ENCODE measurements around the gene LTB4R.
A peak's percentile ranks its signal among the peaks of the same experiment; 100 is the strongest.

Gene LTB4R

DNA sequence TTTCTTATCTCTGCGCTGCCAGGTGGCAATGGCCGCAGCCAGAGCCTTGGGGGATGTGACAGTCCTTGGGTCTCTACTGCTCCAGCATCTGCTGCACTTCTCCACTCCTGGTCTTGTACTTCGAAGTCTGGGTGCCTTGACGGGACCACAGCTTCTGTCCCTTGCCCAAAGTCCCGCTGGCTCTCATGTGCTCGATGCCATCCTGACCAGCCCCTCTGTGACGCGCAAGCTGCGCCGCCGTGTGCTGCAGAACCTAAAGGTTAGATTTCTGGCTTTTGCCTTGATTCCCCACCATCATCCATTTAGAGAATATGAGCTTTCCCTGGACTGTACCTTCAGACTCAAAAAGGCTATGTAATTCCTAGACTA, 7.3 kb upstream of the LTB4R start:
- DNase-seq (ENCODE audit: low spot score) = no peak

GRCh38 chr14:24307156-24307574, 4.1 kb upstream of the LTB4R start:
- DNase-seq (ENCODE audit: low spot score) = no peak

GRCh38 chr14:24307575-24308341, 3.5 kb upstream of the LTB4R start, which contains the start of gene CIDEB:
Gene CIDEB (minus strand): TSS chr14:24307977. CDS start chr14:24307858, 119 bp downstream.
- DNase-seq (ENCODE audit: low spot score) = peak; percentile 80

DNA sequence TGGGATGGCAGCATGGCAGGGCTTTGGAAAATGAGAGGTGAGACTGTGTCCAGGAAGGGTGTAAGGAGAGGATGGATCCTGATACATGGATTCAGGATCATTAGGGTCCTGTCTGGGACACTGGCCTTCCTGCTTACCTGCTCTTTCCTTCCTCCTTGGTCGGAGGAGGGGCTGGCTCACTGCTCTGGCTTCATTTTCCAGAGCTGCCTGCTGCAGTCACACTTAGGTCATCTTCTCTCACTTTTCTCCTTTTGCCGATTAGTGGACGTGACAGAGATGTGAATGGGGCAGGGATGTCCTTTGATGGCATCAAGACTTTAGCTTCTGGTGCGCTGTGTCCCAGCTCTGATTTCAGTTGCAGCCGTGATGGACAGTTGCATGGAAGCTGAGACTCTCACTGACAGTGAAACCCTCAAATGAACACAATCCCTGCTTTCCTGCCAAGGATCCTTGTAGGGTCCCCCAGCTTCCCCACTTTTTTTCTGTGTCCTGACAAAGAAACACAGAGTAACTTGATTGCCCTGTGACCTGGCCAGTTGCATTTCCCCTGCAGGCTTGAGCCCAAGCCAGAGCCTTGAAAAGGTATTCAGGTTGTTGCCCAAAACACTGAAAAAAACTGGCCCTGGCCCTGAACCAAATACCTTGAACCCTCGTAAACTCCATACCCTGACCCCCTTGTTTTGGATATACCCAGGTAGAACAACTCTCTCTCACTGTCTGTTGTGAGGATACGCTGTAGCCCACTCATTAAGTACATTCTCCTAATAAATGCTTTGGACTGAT, 2.8 kb upstream of the LTB4R start:
- DNase-seq (ENCODE audit: low spot score) = no peak

DNA sequence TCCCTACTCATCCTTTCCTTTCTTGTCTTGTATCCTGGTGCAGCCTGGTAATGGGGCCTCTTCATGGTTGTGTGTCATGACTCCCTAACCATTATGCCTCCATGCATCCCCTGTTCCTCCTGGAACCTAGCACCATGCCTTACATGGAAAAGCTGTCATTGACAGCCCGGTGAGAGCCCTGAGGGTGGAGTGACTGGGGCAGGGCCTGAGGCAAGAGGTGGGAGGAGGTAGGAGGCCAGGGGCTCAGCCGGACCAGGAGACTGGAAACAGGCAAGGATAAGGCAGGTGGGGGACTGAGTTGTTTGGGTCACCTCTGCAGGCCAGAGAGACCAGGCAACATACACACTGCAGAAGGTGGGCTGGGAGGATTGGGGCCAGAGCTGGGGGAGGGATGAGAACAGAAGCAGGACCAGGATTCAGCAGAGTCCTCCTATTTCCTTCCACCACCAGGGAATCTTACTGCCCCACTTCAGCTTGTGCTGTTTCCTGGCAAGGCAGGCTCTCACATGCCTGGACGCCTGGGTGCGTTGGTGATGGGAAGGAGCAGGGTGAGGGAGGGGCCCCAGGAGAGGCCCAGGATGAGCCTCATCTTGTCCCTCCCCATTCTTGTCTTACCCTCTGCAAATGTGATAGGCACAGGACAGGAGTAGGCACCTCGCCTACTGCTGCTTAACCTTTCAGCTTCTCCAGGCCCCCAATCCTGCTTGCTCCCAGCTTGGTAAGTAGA, 1.6 kb upstream of the LTB4R start, which contains the start of gene LTB4R2:
Gene LTB4R2 (plus strand): TSS at position 603 of the 727 bp plus-strand sequence. CDS start 525 bp downstream, outside the sequence.
- no peak for DNase-seq (ENCODE audit: low spot score)

DNA sequence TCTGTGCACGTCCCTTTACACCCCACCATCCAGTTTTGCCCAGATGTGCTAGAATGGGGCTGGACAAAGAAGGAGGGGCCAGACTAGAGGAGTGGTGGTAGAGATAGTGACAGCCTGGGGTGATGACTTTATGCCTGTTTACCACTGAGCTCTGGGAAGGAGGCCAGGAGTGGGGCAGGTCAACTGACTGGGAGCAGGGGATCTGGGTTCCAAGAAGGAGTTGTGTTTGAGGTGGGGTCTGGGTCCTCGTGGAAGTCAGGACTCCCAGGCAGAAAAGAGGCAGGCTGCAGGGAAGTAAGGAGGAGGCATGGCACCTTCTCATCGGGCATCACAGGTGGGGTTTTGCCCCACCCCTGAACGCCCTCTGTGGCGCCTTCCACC, 1.0 kb upstream of the LTB4R start:
- no peak for DNase-seq (ENCODE audit: low spot score)

DNA sequence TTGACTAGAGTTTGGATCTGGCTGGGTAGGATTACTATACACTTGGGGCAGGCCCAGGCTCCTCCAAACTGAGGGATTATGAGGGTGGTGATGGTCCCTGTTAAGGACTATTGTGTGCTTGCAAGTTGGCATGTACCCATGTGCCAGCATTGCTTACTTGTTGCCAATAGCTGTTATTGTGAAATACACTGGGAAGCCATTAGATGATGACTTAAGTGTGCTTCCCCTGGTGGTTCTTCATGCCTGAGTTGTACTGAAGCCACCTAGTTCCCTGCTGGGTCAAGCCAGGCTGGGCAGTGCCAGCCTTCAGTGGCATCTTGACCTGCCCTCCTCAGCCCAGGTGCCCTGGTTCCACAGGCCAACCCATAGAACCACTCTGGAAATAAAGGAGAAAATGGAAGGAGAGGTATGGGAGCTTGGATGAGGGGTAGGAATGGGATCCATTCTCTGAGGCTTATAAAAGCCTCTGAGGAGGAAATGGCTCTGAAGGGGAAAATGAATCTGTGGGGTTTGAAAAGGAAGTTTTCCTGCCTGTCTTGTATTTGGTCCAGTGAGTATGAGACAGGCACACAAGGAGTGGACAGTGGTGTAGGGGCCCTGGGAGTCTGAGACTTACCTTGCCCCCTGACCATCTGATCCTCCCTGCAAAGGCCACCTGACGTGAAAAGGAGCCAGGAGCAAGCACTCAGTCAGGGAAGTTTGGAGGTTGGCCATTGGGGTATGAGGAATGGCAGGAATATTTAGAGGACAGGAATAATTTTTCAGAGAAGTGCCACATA, 724 bp downstream of the LTB4R start:
- DNase-seq (ENCODE audit: low spot score) = no peak

GRCh38 chr14:24312736-24313507, 1.6 kb downstream of the LTB4R start:
- DNase-seq (ENCODE audit: low spot score) = no peak

- no peak for DNase-seq (ENCODE audit: low spot score)
Observed at GRCh38 chr14:24313913-24314312, 2.6 kb downstream of the LTB4R start.

GRCh38 chr14:24314377-24315193, 3.3 kb downstream of the LTB4R start:
- no peak for DNase-seq (ENCODE audit: low spot score)

GRCh38 chr14:24315243-24315806, 4.0 kb downstream of the LTB4R start:
- DNase-seq (ENCODE audit: low spot score) = no peak

- peak; percentile 20 for DNase-seq (ENCODE audit: low spot score)
Observed at GRCh38 chr14:24315807-24316596, 4.7 kb downstream of the LTB4R start.

DNA sequence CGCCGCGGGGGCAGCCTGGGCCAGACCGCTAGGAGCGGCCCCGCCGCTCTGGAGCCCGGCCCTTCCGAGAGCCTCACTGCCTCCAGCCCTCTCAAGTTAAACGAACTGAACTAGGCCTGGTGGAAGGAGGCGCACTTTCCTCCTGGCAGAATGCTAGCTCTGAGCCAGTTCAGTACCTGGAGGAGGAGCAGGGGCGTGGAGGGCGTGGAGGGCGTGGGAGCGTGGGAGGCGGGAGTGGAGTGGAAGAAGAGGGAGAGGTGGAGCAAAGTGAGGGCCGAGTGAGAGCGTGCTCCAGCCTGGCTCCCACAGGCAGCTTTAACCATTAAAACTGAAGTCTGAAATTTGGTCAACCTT, 5.3 kb downstream of the LTB4R start:
- DNase-seq (ENCODE audit: low spot score) = no peak

- DNase-seq (ENCODE audit: low spot score) = no peak
Observed at GRCh38 chr14:24317141-24317928, 6.0 kb downstream of the LTB4R start.

DNA sequence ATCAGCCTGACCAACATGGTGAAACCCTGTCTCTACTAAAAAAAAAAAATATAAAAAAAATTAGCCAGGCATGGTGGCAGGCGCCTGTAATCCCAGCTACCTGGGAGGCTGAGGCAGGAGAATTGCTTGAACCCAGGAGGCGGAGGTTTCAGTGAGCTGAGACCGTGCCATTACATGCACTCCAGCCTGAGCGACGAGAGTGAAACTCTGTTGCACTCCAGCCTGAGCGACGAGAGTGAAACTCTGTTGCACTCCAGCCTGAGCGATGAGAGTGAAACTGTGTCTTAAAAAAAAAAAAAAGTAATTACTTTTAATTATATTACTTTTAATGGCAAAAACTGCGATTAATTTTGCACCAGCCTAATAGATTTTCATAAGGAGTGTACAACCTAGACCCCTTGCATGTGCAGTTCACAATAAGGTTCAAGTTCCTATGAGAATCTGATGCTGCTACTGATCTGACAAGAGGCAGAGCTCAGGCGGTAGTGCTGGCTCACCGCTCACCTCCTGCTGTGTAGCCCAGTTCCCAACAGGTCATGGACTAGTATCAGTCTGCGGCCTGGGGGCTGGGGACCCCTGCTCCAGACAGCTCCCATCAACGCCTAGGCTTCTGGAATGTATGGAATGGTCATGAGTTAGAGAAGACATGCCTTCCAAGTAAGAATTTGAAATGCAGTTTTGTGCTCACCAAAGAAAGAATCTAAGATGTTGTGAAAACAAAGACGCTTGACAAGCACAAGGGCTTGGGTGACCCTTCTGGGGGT, 10.1 kb downstream of the LTB4R start:
- DNase-seq (ENCODE audit: low spot score) = no peak

DNA sequence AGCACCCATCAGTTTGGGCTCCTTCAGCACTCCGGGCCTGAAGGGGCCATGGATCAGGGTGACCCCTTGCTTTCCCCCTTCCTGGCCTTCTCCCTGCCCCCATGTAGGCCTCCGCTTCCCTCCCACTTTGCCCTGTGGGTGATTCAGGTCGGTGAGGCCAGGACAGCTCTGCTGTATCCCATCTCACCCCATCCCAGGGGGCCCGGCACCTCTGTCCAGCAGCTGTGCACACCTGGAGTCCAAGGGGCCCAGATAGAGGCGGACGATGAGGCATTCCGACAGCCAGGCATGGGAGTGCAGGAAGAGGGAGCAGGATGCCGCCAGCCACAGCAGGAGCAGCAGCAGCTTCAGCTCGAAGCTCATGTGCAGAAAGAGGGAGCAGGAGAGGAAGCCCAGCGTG, 11.4 kb downstream of the LTB4R start:
- DNase-seq (ENCODE audit: low spot score) = no peak

DNA sequence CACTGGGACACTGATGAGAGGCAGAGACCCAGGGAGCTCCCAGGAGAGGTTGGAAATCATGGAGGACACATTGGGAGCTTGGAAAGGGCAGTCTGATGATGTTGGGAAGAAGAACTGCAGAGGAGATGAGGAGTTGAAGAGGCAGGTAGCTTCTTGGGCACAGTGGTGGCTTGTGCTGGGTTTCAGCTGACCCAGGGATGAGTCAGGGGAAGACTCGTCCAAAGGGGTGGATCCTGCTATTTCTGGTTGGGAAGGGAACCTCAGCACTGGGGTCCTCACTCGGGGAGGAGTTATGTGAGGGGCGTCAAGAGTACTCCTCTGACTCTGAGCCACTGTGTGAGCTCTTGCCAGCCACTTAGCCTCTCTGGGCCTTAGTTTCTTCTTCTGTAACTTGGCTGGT, 12.0 kb downstream of the LTB4R start:
- no peak for DNase-seq (ENCODE audit: low spot score)

- DNase-seq (ENCODE audit: low spot score) = no peak
Observed at GRCh38 chr14:24324024-24324423, 12.7 kb downstream of the LTB4R start.
